Measurements from ENCODE around the gene MAN2A2. TPM values are rescaled to one million over a fixed set of nuclear protein-coding genes. Genes with fewer than 3 reads are reported as not detected.

Gene MAN2A2
- total and polyA plus RNA-seq, 2 of the 8 experiments (the other 6 are each of a cell fraction or from before 2014, with no cell fraction given), result 23.1 to 29.7 TPM

DNA sequence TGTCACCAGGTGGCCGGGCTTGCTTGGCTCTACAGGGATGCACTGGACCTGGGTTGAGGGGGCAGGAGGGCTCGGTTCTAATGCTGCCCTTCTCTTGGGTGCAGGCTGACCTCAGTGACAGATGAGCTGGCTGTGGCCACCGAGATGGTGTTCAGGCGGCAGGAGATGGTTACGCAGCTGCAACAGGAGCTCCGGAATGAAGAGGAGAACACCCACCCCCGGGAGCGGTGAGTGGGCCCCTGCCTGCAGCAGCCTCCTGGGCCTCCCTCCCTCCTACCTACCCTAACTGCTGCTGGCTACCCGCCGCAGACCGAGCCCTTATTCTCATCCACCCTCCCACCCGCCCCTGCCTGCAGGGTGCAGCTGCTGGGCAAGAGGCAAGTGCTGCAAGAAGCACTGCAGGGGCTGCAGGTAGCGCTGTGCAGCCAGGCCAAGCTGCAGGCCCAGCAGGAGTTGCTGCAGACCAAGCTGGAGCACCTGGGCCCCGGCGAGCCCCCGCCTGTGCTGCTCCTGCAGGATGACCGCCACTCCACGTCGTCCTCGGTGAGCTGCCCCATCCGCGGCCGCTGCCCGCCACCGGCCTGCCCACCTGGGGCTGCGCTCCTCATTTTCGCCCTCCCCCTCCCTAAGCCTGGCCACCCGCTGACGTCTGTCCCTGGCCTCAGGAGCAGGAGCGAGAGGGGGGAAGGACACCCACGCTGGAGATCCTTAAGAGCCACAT, 13.2 kb upstream of the MAN2A2 start:
- 83% methylated on average over 25 of the region's 31 CpGs; no CpG with 5 or more reads in 1 of the 2 experiments for WGBS, 2 experiments (ENCODE audit: extremely low coverage in 1 of 2, insufficient coverage in 1 of 2, insufficient read length in 1 of 2, insufficient replicate concordance in 2 of 2, low coverage in 1 of 2, low lambda C conversion rate in 2 of 2, missing lambda C conversion rate in 1 of 2)
- peaks cover 0 to 2% (median 0%) of the 10 kb centered on the region in 4 experiments; a peak in 2 of 8 replicates for H3K36me3 ChIP-seq (ENCODE audit: control insufficient read depth in 2 of 4, insufficient read depth in 4 of 4, low read length in 3 of 4)
- H3K56ac ChIP-seq (replicated peaks; ENCODE audit: insufficient read length, low read depth, low read length), result no peak overlapping the region
- no peak overlapping the region for H3K23ac ChIP-seq (ENCODE audit: insufficient read length)
- no peak overlapping the region for H3K9ac ChIP-seq (replicated peaks in 1 of 4; ENCODE audit: extremely low read depth in 1 of 4, low read depth in 3 of 4, low read length in 3 of 4)
- no peaks in the 10 kb centered on the region for H3K79me2 ChIP-seq (ENCODE audit: control insufficient read depth in 1 of 2, insufficient read depth in 2 of 2, low read length in 2 of 2)
- H3K79me1 ChIP-seq (ENCODE audit: low read depth, low read length), result no peaks in the 10 kb centered on the region
- FAIRE-seq (no peak), DNase-seq (ENCODE audit: low read depth in 1 of 2, low spot score in 2 of 2) (no peak)
- H2AFZ ChIP-seq (ENCODE audit: low read length), result no peak overlapping the region
- no peaks in the 10 kb centered on the region for H3K27me3 ChIP-seq (replicated peaks in 1 of 4; ENCODE audit: control insufficient read depth in 3 of 4, extremely low read depth in 1 of 4, insufficient read depth in 3 of 4, low read length in 3 of 4)
- CTCF ChIA-PET (ENCODE audit: partially characterized antibody), result interaction anchor here (0.5 to 2.6 kb wide), 12 partner anchors 7 to 607 kb away, joined by 3 to 13 read pairs (median 4); partner anchors contain the start of genes HDDC3 and UNC45A
- H2BK15ac ChIP-seq (ENCODE audit: low read length), result no peak overlapping the region
- H3K14ac ChIP-seq (ENCODE audit: insufficient read length), result no peak overlapping the region
- H3K4me2 ChIP-seq (ENCODE audit: insufficient read depth in 1 of 2, low read depth in 2 of 2, low read length in 2 of 2), result no peak overlapping the region
- POLR2A ChIA-PET (ENCODE audit: partially characterized antibody), result interaction anchor here (1.1 to 1.2 kb wide), 2 partner anchors 14 to 225 kb away, joined by 3 read pairs; no protein-coding TSS in a partner anchor
- no peak overlapping the region for H3K4me3 ChIP-seq (ENCODE audit: extremely low read depth in 1 of 4, insufficient read depth in 2 of 4, low read depth in 3 of 4, low read length in 4 of 4)
- no peak overlapping the region for H3K4ac ChIP-seq (replicated peaks; ENCODE audit: insufficient read length, low read depth, low read length)
- no peak for TF ChIP-seq TAF1 (IDR thresholded peaks at IDR 0.05; ENCODE audit: low read depth, low read length)
- TF ChIP-seq KDM5A (IDR thresholded peaks at IDR 0.05; ENCODE audit: low read length), result no peak
- no peak for TF ChIP-seq SIRT6 (IDR thresholded peaks at IDR 0.05; ENCODE audit: low read length)
- TF ChIP-seq, protein P1, sequence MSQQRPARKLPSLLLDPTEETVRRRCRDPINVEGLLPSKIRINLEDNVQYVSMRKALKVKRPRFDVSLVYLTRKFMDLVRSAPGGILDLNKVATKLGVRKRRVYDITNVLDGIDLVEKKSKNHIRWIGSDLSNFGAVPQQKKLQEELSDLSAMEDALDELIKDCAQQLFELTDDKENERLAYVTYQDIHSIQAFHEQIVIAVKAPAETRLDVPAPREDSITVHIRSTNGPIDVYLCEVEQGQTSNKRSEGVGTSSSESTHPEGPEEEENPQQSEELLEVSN (IDR thresholded peaks at IDR 0.05), result no peak
- no peak overlapping the region for H3K27ac ChIP-seq (ENCODE audit: low read depth, low read length)
- no peak overlapping the region for H4K91ac ChIP-seq (replicated peaks; ENCODE audit: insufficient read length, low read length)
- H3K23me2 ChIP-seq (ENCODE audit: low read depth, low read length), result no peaks in the 10 kb centered on the region
- H2BK20ac ChIP-seq (ENCODE audit: low read length), result no peak overlapping the region
- no peak overlapping the region for H3K18ac ChIP-seq (ENCODE audit: extremely low read depth, low read length)
- H3K4me1 ChIP-seq (replicated peaks in 1 of 4; ENCODE audit: control insufficient read depth in 3 of 4, insufficient read depth in 4 of 4, low read length in 3 of 4), result peaks cover 0 to 7% (median 4%) of the 10 kb centered on the region in 4 experiments; a peak in 4 of 7 replicates
- no peak overlapping the region for H2BK120ac ChIP-seq (replicated peaks; ENCODE audit: low read depth, low read length)
- peaks cover 0 to 3% of the 10 kb centered on the region in 2 experiments for H4K20me1 ChIP-seq (replicated peaks in 1 of 2; ENCODE audit: control insufficient read depth in 1 of 2, insufficient read depth in 2 of 2, low read length in 2 of 2)
- H2BK12ac ChIP-seq (ENCODE audit: low read depth, low read length), result no peak overlapping the region
- H4K5ac ChIP-seq (ENCODE audit: insufficient read length, low read depth, low read length), result no peak overlapping the region
- H3K9me3 ChIP-seq (ENCODE audit: insufficient read depth in 2 of 2, low read depth in 1 of 2, low read length in 1 of 2), result no peaks in the 10 kb centered on the region
- no peak overlapping the region for H2BK5ac ChIP-seq (ENCODE audit: low read depth, low read length)
- peak overlapping the region; percentile 2; the same call in 1 of the 2 replicates for H4K8ac ChIP-seq (ENCODE audit: extremely low read depth, insufficient read depth, low read length)
- no peak overlapping the region for H2AK5ac ChIP-seq (ENCODE audit: low read depth, low read length)
